ENCODE results near the gene PTPRM.
A peak's percentile ranks its signal among the peaks of the same experiment; 100 is the strongest.

The PTPRM gene

GRCh38 chr18:7600528-7601245 lies 33.6 kb downstream of the PTPRM start:
- no peak for DNase-seq

DNA sequence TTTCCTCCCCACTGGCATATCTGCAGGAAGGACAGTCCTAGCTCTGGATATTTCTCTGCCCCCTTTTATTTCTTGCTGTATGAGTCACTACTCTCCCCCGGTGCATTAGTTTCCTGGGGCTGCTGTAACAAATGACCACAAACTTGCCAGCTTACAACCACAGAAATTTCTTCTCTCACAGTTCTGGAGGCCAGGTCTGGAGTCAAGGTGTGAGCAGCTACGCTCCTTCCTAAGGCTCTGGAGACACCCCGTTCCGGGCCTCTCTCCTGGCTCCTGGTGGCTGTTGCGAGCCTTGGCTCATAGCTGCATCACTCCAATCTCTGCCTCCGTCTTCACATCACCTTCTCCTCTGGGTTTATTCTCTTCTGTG lies 34.1 kb downstream of the PTPRM start:
- DNase-seq: no peak

DNA sequence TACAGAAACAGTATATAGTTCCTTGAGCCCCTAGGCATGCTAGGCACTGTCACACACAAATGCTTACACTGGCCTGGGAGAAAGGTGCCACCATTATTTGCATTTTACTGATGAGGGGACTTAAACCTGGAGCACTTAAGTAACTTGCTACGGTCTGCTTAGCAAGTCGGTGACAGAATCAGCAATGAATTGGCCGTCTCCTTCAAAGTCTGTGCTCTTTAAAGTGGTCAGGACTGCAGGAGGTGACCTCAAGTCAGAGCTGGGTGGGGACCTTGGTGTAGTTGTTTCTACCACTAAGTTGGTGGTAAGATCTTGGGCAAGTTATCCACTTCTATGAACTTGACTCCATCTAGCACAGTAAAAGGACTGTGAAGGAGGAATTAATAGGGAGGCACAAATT lies 34.8 kb downstream of the PTPRM start:
- DNase-seq: no peak

- no peak for DNase-seq
Observed at GRCh38 chr18:7603259-7604000, 36.3 kb downstream of the PTPRM start.

GRCh38 chr18:7604361-7604760 lies 37.2 kb downstream of the PTPRM start:
- DNase-seq: no peak

- DNase-seq: no peak
Observed at GRCh38 chr18:7605705-7606104, 38.6 kb downstream of the PTPRM start.

DNA sequence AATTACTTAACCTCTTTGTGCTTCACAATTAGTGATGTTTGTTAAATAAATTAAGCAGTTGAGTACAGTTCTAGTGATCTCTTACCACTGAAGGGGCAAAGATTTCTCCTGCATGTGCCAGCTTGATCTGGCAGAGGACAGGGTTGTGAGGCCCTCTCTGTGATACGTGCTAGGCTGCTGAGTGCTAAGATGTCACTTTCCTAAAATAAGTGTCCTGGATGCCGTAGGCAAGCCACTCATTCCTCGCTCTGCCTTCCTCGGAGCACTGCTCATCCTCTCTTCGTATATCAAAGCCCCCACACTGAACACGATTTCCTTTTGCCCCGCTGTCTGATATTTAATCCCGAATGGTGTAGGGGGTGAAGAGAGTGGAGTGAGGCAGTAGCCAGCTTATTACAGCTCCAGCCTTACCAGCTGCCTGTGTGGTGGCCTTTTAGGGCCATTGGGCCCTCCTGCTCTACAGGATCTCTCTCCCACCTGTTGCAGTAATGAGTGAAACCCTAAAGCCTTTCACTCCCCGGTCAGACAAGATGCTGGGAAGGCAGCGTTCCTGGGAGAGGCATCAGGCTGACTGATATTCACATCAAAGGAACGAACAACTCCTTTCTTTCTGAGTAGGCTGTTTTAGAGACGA lies 40.5 kb downstream of the PTPRM start:
- no peak for DNase-seq

- DNase-seq: no peak
Observed at GRCh38 chr18:7608174-7608550, 41.0 kb downstream of the PTPRM start.

DNA sequence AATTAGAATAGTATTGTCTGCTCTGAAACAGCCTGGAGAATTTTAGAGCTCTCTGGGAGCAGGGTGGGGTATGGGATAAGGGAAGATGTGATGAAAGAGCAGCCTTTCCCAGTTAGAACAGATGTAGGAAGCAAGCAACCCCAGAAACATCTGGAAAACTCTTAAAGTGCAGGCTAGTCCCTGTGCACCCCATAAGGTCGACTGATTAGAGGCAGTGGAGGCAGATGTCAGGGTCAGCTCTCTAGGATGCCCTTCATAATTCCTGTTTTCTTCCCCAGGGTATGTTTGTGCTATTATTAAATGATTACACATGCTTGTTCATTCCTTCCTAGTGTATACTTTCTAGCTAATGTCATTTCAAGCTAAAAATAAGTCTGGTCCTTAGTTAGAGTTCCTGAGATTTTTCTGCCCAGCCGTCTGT lies 41.7 kb downstream of the PTPRM start:
- DNase-seq: no peak

- DNase-seq: no peak
Observed at GRCh38 chr18:7609617-7610016, 42.5 kb downstream of the PTPRM start.

- DNase-seq: no peak
Observed at GRCh38 chr18:7614042-7614441, 46.9 kb downstream of the PTPRM start.

- no peak for DNase-seq
Observed at GRCh38 chr18:7615840-7616239, 48.7 kb downstream of the PTPRM start.

GRCh38 chr18:7616661-7617060 lies 49.5 kb downstream of the PTPRM start:
- no peak for DNase-seq

DNA sequence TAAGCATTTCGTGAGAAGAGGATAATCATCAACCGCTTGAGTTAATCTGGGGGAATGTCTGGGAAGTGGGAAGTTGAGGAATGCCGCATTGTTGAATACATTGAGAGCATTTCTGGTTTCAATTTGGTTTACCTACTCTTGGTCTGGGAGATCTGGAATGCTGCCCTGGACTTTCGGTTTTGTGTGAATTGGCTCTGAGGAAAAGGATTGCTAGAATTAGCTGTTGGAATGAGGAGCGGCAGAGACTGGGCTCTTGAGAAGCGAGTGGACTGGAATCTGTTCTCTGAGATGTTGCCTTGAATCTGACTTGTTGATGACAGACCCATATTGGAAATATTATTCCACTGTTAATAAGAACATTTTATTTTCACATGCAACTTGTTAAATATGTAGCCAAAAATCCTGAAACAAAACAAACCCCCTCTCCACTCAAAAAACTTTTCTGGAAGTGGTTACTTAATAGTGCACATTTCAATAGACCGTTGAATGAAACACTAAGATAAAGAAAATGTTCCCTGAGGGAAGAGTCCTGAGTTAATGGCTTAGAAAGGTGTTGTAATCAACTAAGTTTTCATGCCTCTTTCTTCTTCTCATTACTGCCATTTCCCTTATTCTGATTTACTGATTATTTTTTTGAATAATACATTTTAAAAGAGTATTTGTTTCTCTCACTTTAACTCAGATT lies 50.8 kb downstream of the PTPRM start:
- DNase-seq: no peak

DNA sequence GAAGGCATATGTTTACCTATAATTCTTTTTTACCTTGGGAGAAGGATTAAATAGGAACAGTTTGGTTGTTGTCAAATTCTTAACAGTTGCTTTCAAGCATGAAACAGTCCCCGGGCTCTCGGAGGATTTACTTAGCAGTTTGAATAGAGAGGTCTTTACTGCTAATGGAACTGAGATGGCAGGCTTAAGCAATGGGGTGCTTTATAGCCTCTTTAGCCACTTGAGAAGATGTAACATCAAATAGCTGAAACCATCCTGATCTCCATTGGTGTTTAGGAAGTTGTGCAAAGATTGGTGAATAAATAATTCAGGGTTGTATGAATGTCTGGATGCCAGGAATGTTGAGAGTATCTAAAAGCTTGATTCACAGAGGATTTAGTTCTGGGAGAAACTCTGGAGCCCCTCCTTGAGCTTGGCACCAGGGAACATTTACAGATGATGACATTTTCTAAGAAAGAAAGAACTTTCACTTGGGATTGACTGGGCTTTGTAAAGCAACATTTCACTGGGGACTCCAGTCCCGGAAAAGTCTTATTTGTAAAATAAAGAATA lies 51.9 kb downstream of the PTPRM start:
- DNase-seq: peak; percentile 78

DNA sequence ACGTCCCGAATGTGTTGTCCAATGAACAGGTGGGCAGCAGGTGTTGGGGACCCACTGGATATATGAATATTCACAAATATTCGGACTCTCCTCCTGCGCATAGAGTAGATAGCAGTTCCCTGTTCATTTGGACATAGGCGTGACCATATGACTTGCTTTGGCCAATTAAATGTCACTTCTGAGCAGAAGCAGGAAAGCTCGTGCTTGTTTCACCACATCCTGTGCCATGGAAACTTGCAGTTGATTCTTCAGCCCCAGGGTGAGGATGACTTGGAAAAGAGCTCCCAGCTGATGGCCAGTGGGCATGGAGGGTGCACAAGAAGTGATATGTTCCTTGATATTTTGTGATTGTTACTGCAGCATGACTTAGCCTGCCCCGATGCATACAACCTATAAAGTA lies 52.6 kb downstream of the PTPRM start:
- DNase-seq: no peak

GRCh38 chr18:7622721-7623120 lies 55.6 kb downstream of the PTPRM start:
- DNase-seq: no peak

- DNase-seq: no peak
Observed at GRCh38 chr18:7623681-7624080, 56.6 kb downstream of the PTPRM start.

DNA sequence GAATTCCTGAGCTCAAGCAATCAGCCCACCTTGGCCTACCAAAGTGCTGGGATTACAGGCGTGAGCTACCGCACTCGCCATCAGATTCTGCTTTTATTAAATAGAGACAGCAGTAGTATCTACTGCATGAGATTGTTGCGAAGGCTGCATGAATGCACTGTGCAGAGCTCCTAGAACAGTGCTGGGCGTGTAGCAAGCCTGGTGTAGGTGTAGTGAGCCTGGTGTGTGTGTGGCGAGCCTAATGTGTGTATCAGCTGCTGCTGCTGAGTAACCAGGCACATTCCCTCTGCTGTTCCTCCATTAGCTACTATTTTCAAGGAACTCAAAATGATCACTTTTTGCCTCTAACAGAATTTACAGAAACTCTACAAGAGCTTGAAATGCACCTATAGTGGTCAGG lies 57.6 kb downstream of the PTPRM start:
- DNase-seq: no peak

- no peak for DNase-seq
Observed at GRCh38 chr18:7626175-7626921, 59.2 kb downstream of the PTPRM start.

GRCh38 chr18:7626922-7627440 lies 59.9 kb downstream of the PTPRM start:
- DNase-seq: no peak

GRCh38 chr18:7629416-7629815 lies 62.3 kb downstream of the PTPRM start:
- DNase-seq: no peak

Measured in NCI-H345 (cell line).